OCI-LY7 (cell line): Measurements from ENCODE around the gene AGAP3.

Source experiments
- CTCF ChIP-seq: fragments of 200-600 bp; sonication (generic); conservative IDR thresholded peaks from 2 replicates; pipeline ENCODE4 v1.5.1; 2014; ENCODE audit warnings: mild to moderate bottlenecking, antibody characterized with exemption, low read length, moderate library complexity, mixed read lengths
- EZH2phosphoT487 ChIP-seq: fragments of 200-600 bp; sonication (generic); IDR thresholded peaks from 2 replicates; pipeline ENCODE4 v1.6.1; 2018; ENCODE audit warnings: low read depth, borderline replicate concordance, mild to moderate bottlenecking, mixed run types, antibody characterized with exemption, low read length, moderate library complexity, mixed read lengths

- no peak for TF ChIP-seq CTCF
- no peak for TF ChIP-seq EZH2phosphoT487
Measured at GRCh38 chr7:151139071-151139790, 53.0 kb downstream of the AGAP3 start.
